HT1080 (cell line): ENCODE data around the gene EPS8L3. TPM values are rescaled to one million over a fixed set of nuclear protein-coding genes. Genes with fewer than 3 reads are reported as not detected.
"Not testable (repeated sequence)": the region's sequence is repeated elsewhere in the genome, so short reads cannot be mapped to it uniquely, and the experiment has no call there.

Experiments used
- DNase-seq: peaks from one replicate; pipeline ENCODE4 v3.0.0-alpha.2; 2015; ENCODE audit warnings: low read depth
- total RNA-seq: library from RNA; depleted of rRNA; stranded (reverse); fragments of >200 nt; shearing (Covaris generic); gene quantifications from 2 replicates; pipeline ENCODE4 v1.2.3, GENCODE V29; 2014

EPS8L3 gene
- total RNA-seq, 1 experiment from 2014 or later: not detected

DNA sequence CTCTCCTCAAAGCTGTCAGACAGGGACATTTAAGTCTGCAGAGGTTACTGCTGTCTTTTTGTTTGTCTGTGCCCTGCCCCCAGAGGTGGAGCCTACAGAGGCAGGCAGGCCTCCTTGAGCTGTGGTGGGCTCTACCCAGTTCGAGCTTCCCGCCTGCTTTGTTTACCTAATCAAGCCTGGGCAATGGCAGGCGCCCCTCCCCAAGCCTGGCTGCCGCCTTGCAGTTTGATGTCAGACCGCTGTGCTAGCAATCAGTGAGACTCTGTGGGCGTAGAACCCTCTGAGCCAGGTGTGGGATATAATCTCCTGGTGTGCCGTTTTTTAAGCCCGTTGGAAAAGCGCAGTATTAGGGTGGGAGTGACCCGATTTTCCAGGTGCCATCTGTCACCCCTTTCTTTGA, 15.4 kb downstream of the EPS8L3 start:
- not testable (repeated sequence) for DNase-seq

DNA sequence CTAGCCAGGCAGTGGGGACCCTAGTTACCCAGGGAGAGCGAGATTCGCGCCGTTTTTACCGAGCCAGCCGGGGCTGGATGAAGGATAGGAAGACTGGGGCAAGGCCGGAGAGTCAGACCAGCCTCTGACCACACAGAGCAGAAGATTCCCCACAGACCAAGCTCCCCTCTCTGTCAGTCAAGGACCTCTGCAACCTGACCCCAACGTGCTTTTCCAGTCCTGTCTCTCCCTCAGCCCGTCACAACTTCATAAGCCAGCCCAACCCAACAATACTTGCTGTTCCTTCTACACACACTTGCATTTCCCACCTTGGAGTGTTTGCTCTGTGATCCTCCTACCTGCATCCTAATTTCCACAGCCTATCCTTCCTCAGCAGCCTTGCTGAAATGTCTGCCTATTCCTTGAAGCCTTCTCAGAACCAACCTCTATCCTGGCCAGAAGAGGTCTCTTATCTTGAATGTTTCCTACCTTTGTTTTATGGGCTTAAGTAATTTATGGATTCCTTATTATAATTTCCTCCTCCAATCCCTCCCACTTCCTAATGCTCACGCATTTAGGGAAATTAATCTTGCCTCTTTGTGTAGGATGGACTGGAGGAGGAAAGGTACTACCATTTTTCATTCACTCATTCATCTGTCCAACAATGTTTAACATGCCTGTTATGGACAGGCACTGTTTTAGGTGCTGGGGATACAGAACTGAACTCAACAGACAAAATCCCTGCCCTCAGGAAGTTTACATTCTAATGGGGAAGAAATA, 22.9 kb downstream of the EPS8L3 start, which contains the start of gene GSTM3:
Gene GSTM3, minus strand, starts transcription at position 424 of the 759 bp plus-strand sequence. CDS start 751 bp downstream, outside the sequence.
- DNase-seq: peak; percentile 15

GRCh38 chr1:109739738-109740614, 23.7 kb downstream of the EPS8L3 start:
- DNase-seq: peak; percentile 71

- DNase-seq: no peak
These were observed 30.4 kb downstream of the EPS8L3 start for GRCh38 chr1:109733236-109733870.

GRCh38 chr1:109732390-109732881, 31.3 kb downstream of the EPS8L3 start:
- DNase-seq: no peak

DNA sequence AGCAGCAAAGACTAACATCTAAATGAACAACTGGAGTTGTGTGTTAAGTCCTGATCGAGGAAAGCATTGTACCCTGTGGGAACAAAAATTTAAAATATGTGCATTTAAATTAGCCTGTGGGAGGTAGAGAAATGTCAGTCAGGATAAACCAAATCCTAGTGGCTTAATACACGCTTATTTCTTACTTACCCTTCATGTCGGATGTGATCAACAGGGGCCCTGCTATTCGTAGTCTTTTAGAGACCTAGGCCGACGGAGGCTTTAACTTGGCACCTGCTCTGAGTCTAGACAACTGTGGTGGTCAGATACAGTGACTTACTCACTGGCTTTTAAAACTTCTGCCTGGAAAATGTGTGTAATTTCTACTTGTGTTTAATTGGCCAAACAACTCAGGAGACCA, 33.1 kb downstream of the EPS8L3 start:
- no peak for DNase-seq

GRCh38 chr1:109728870-109729269, 34.9 kb downstream of the EPS8L3 start:
- no peak for DNase-seq

GRCh38 chr1:109726728-109727373, 36.9 kb downstream of the EPS8L3 start:
- no peak for DNase-seq

GRCh38 chr1:109726007-109726406, 37.7 kb downstream of the EPS8L3 start:
- no peak for DNase-seq

DNA sequence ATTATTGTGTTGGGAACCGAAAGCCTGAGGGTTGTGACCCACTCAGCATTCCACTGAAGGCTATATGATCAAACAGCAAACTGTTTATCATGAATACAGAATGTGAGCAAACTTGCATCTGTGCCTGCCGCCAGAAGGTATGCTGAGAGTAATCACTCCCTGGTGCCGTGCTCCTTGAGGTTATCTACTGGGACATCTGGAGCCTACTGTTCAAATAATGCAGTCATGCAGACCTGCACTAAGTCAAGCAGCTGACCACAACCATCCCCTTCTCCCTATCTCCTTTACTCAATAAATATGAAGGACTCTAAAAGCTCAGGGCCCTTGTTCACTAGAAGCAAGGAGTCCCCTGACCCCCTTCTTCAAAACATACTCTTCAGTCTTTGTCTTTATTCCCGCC, 38.2 kb downstream of the EPS8L3 start:
- no peak for DNase-seq

GRCh38 chr1:109724933-109725332, 38.8 kb downstream of the EPS8L3 start:
- DNase-seq: no peak

DNA sequence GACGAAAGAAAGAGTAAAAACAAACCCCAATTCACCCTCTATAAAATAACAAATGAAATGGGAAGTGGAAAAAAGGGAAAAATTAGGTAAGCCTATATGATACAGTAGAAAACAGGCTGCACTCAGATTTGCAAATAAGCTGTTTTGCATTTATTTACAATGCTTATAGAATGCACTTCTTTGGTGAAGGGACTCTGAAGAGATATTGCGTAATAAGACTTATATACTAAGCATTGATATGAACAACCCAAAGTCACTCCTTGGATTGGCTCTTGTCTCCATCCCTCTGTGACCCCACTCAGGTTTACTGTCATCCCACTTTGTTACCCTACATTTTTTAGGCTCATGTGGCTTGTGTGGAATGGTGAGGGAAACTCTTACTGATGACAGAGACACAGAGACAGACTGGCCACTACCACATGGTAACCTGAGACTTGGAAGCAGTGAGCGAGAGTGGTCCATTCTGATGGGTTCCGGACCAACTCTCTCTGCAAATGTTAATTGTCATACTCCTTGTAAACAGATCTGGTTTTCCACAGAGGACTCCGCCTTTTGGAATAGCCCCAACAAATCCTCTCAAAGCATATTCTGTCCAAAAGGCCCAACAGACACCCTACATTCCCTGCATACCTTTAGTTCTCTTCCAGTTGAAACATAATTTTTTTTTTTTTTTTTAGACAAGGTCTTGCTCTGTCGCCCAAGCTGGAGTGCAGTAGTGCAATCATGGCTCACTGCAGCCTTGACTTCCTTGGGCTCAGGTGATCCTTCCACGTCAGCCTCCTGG, 40.6 kb downstream of the EPS8L3 start:
- no peak for DNase-seq

- DNase-seq: no peak
These were observed 41.8 kb downstream of the EPS8L3 start for GRCh38 chr1:109721971-109722370.

GRCh38 chr1:109721042-109721441, 42.7 kb downstream of the EPS8L3 start:
- no peak for DNase-seq

- DNase-seq: peak; percentile 62
These were observed 44.3 kb downstream of the EPS8L3 start for GRCh38 chr1:109719337-109719837.

DNA sequence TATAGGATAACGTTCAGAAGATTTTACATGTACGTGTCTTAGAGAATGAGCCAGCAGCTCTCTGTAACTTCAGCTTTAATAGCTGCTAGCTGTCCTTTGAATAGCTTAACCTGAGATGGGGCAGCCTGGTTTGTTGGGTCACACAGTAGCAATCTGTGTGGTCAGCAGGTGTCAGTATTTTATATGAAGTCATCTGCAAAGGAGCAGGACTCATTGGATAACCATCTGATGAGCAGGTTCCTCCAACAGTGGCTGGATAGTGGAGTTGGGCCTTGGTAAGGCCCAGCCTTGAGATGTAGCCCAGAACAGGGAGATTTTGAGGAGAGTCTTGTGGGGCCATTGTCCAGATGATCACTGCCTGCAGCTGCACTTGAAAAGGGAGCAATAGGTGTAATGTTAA, 45.2 kb downstream of the EPS8L3 start:
- peak; percentile 56 for DNase-seq

DNA sequence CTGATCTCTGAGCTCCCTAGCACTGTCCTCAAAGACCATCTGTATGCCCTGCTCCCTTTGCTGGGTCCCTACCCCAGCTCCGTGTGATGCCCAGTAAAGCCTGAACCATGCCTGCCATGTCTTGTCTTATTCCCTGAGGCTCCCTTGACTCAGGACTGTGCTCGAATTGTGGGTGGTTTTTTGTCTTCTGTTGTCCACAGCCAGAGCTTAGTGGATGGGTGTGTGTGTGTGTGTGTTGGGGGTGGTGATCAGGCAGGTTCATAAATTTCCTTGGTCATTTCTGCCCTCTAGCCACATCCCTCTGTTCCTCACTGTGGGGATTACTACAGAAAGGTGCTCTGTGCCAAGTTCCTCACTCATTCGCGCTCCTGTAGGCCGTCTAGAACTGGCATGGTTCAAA, 46.0 kb downstream of the EPS8L3 start:
- no peak for DNase-seq

DNA sequence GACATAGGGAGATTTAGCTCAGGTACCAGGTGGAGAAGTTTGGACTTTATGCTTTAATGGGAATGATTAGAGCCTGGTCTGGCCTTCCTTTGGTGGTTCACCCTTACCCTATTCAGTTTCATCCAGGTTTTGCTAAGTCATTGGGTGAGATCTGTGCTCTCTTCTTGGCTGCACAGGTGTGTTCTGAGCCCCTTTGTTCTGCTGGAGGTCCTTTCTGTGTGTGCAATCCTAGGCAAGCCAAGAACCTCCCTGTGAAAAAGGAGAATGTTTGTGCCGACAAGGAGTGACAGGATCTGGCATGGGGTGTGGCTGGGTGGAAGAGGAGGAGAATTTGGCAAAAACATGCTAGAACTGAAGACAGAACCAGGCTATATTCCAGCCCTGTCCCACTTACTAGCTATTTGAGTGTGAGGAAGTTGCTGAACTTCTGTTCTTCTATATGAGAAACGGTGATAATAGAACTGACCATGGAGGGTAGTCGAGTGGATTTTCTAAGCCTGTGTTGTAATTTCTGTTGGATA, 47.1 kb downstream of the EPS8L3 start:
- no peak for DNase-seq

DNA sequence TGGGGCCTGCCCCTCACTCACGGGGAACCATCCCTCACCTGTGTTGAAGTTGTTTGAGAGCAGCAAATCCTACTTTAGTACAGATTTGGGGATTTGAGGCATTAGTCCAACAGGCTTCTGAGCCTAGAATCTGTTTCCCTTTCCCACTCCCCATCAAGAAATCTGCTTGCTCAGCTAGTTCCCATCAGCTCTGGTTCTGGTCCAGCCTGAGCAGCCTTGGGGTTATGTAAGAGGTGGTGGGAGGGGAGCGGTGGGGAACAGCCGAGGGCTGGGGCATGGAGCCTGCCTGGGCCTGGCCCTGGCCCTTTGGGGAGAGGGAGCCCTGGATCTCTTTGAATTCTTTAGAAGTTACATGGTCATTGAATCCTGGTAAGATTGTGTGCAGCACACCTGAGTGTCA, 47.6 kb downstream of the EPS8L3 start:
- no peak for DNase-seq
